Lung (tissue), 12 donors: Measurements from ENCODE around the gene INPP4B. TPM values are rescaled to one million over a fixed set of nuclear protein-coding genes. Genes with fewer than 3 reads are reported as not detected.

Experiments used
- ATAC-seq: fragments of 200-7000 bp; cut with Tn5 transposase; one replicate; pipeline ENCODE4 v1.9.1; 2020; ENCODE audit warnings: moderate number of reproducible peaks; ENCODE audit not compliant: insufficient read depth, low FRiP score
- DNase-seq, 3 donors: peaks; one replicate each; pipeline ENCODE4 v3.0.0-alpha.2; 2013 to 2017
- H3K27ac ChIP-seq, 2 donors: one replicate each; pipeline ENCODE4 v1.5.1; 2013; ENCODE audit warnings: mild to moderate bottlenecking in 2 of 2, moderate library complexity in 2 of 2, control low read depth in 1 of 2, inconsistent platforms in 1 of 2, low read depth in 1 of 2, low read length in 1 of 2
- H3K27me3 ChIP-seq, 3 donors: one replicate each; pipeline ENCODE4 v1.5.1; 2013; ENCODE audit warnings: low read length in 2 of 3; ENCODE audit not compliant: control insufficient read depth in 3 of 3, insufficient read depth in 3 of 3
- H3K36me3 ChIP-seq, 4 donors: one replicate each; pipeline ENCODE4 v1.5.1; 2013; ENCODE audit warnings: low read length in 4 of 4, mild to moderate bottlenecking in 1 of 4, moderate library complexity in 1 of 4; ENCODE audit not compliant: control insufficient read depth in 4 of 4, insufficient read depth in 4 of 4
- H3K4me1 ChIP-seq, 5 donors: one replicate each; pipeline ENCODE4 v1.5.1; 2013; ENCODE audit warnings: low read length in 5 of 5, mild to moderate bottlenecking in 2 of 5, moderate library complexity in 1 of 5; ENCODE audit not compliant: control insufficient read depth in 5 of 5, insufficient read depth in 5 of 5
- H3K4me3 ChIP-seq: one replicate; pipeline ENCODE4 v1.5.1; 2013; ENCODE audit warnings: mild to moderate bottlenecking, control low read depth, moderate library complexity
- H3K9ac ChIP-seq, 2 donors: one replicate each; pipeline ENCODE4 v1.5.1; 2013; ENCODE audit warnings: low read length in 2 of 2, control low read depth in 1 of 2; ENCODE audit not compliant: insufficient read depth in 1 of 2
- H3K9me3 ChIP-seq, 4 donors: one replicate each; pipeline ENCODE4 v1.5.1; 2013; ENCODE audit warnings: low read length in 3 of 4, mild to moderate bottlenecking in 1 of 4, moderate library complexity in 1 of 4; ENCODE audit not compliant: control insufficient read depth in 4 of 4, insufficient read depth in 3 of 4
- WGBS, 2 donors: extraction: QIAGEN DNeasy Blood & Tissue Kit; methylation state at CpG; one replicate each; pipeline ENCODE4 v1.1.7; 2013; 5-methylcytosine and 5-hydroxymethylcytosine counted together
- polyA plus RNA-seq, 2 donors: library from polyadenylated mRNA; stranded (reverse); fragments of 200-250 nt; gene quantifications; one replicate each; pipeline ENCODE4 v1.2.1, GENCODE V29; 2013
- total RNA-seq, 2 donors: library from RNA; depleted of rRNA in 1 of 2; stranded (reverse); fragments of >200 nt in 1 of 2; gene quantifications; one replicate each; pipeline ENCODE4 v1.2.1, GENCODE V29; 2014 to 2021
- TF ChIP-seq, protein P1 (sequence below): IDR thresholded peaks from 2 replicates; pipeline ENCODE4 v1.5.1; 2012; ENCODE audit warnings: mild to moderate bottlenecking; ENCODE audit errors: control extremely low read depth, extremely low read depth
- donor health status: control.
- donor health status: control.
- donor health status: Bipolar disorder and iron deficiency.
- donor health status: healthy.
- donor health status: DM: yes; HTN: yes; CAD: no.

The INPP4B gene
- total and polyA plus RNA-seq, 4 donors: 2.4 to 32.6 (median 5.6) TPM

GRCh38 chr4:142549248-142549647 lies 296.9 kb downstream of the INPP4B start:
- Histone ChIP-seq H3K36me3 (no peaks in the 10 kb centered on the region), H3K4me3 (no peak overlapping the region), H3K4me1 (peaks cover 0 to 11% (median 4%) of the 10 kb centered on the region in 5 donors), H3K9ac (no peak overlapping the region), H3K9me3 (no peaks in the 10 kb centered on the region), H3K27me3 (no peaks in the 10 kb centered on the region), H3K27ac (no peak overlapping the region)
- TF ChIP-seq, protein P1, sequence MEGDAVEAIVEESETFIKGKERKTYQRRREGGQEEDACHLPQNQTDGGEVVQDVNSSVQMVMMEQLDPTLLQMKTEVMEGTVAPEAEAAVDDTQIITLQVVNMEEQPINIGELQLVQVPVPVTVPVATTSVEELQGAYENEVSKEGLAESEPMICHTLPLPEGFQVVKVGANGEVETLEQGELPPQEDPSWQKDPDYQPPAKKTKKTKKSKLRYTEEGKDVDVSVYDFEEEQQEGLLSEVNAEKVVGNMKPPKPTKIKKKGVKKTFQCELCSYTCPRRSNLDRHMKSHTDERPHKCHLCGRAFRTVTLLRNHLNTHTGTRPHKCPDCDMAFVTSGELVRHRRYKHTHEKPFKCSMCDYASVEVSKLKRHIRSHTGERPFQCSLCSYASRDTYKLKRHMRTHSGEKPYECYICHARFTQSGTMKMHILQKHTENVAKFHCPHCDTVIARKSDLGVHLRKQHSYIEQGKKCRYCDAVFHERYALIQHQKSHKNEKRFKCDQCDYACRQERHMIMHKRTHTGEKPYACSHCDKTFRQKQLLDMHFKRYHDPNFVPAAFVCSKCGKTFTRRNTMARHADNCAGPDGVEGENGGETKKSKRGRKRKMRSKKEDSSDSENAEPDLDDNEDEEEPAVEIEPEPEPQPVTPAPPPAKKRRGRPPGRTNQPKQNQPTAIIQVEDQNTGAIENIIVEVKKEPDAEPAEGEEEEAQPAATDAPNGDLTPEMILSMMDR: no peak
- WGBS, 2 donors: 95 to 96% methylated on average over 3 of the region's 3 CpGs
- DNase-seq (no peak), ATAC-seq (no peak)

DNA sequence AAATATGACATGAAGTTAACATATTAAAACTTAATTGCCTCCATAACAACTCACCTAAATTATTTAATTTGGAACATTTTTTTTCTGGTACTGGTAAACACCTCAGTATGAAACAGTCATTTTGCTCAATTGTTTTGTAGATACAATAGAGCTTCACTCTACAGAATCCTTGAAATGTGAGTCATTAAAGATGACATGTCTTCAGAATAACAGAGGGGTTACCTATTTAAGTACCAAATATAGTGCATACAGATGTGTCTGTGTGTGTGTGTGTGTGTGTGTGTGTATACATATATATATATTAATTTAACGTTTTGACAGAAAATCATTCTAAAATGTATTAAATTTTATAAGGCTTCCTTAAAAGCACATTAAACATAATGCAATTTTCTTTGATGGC lies 297.6 kb downstream of the INPP4B start:
- TF ChIP-seq, protein P1: no peak
- Histone ChIP-seq H3K9me3 (no peaks in the 10 kb centered on the region), H3K4me3 (no peak overlapping the region), H3K27me3 (no peaks in the 10 kb centered on the region), H3K27ac (no peak overlapping the region), H3K36me3 (no peaks in the 10 kb centered on the region), H3K9ac (no peak overlapping the region), H3K4me1 (peaks cover 0 to 11% (median 9%) of the 10 kb centered on the region in 5 donors)
- no peak for DNase-seq
- WGBS, 2 donors: 0 to 36% methylated on average over 1 of the region's 1 CpG
- no peak for ATAC-seq

GRCh38 chr4:142547974-142548373 lies 298.1 kb downstream of the INPP4B start:
- H3K27me3 ChIP-seq: no peaks in the 10 kb centered on the region
- H3K36me3 ChIP-seq: no peaks in the 10 kb centered on the region
- TF ChIP-seq, protein P1: no peak
- H3K9me3 ChIP-seq: no peaks in the 10 kb centered on the region
- WGBS, 2 donors: 34 to 36% methylated on average over 1 of the region's 1 CpG
- ATAC-seq (no peak), DNase-seq (no peak)
- H3K27ac ChIP-seq: no peak overlapping the region
- H3K4me3 ChIP-seq: no peak overlapping the region
- H3K4me1 ChIP-seq: peaks cover 0 to 11% (median 9%) of the 10 kb centered on the region in 5 donors
- H3K9ac ChIP-seq: no peak overlapping the region

DNA sequence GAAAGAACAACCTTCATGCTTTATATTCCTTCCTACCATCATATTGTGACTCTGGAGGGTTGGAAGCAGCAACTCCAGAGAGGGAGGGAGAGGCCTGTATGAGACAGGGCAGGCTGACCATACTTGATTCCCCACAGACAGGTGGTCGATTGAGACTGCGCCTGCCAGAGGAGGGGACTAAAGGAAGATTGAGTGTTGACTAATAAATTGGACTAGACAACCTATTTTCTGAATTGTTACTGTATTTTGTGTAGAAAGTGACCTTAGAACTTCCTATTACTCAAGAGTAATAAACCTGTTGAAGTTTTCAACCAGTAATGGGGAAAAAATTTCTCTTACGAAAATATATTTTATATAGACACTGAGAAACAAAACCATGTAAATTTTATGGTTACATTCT lies 301.5 kb downstream of the INPP4B start:
- no peak overlapping the region for H3K27ac ChIP-seq
- no peaks in the 10 kb centered on the region for H3K27me3 ChIP-seq
- TF ChIP-seq, protein P1: no peak
- peaks cover 0 to 2% (median 0%) of the 10 kb centered on the region in 4 donors for H3K9me3 ChIP-seq
- no peak overlapping the region for H3K9ac ChIP-seq
- no peak overlapping the region for H3K4me3 ChIP-seq
- peaks cover 0 to 6% (median 0%) of the 10 kb centered on the region in 5 donors for H3K4me1 ChIP-seq
- no peak for ATAC-seq
- H3K36me3 ChIP-seq: no peaks in the 10 kb centered on the region
- no peak for DNase-seq
- 93 to 94% methylated on average over 3 of the region's 3 CpGs for WGBS, 2 donors
